Measurements from ENCODE around the gene COL8A1. TPM values are rescaled to one million over a fixed set of nuclear protein-coding genes. Genes with fewer than 3 reads are reported as not detected.
A peak's percentile ranks its signal among the peaks of the same experiment; 100 is the strongest.
"Not testable (repeated sequence)": the region's sequence is repeated elsewhere in the genome, so short reads cannot be mapped to it uniquely, and the experiment has no call there.

The COL8A1 gene
- total RNA-seq (1.0 and 2.4 TPM in 2 replicates), polyA plus RNA-seq (0.41 and 0.61 TPM in 2 replicates)

DNA sequence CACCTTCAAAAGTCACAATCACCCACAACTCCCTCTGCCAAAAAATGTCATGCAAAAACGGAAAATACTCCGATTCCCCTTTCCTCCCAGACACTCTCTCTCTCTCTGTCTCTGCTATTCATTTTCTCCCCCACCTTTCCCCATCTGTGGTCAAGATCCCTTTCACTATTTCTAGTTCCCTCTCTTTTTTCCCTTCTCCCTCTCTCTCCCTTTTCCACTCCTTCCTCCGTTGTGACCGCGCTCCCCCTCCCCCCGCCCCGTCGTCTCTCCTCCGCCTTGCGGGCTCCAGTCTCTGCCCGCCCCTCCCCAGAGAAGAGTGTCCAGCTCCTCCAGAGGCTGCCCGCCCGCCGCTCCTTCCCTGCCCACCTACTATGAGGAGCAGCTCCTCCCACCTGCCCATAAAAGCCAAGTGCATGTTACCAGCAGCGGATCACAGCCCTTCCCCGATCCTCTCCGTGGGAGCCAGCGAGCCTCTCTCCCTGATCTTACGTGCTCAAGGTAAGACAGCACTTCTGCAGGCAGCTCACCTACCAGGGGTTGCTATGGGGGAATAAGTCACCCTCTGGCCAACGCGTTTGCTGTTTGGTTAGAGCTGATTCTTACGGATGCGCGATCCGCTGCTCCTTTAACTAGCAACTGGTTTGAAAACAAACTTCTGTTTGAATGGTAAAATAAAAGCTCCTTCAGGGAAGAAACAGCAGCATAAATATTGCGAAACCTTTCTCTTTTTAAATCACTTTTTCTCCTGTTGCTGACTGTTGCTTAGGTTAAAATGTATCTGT, at the start of gene COL8A1:
Gene COL8A1 (plus strand): TSS at position 428 of the 782 bp plus-strand sequence. CDS start 152,089 bp downstream, outside the sequence.
- DNase-seq (ENCODE audit: low spot score), result no peak
- Histone ChIP-seq H2AFZ (peak within 1 kb of the TSS; percentile 44), H3K27ac (no peak within 1 kb of the TSS)

GRCh38 chr3:99589168-99589567, 49.2 kb upstream of the COL8A1 start:
- not testable (repeated sequence) for H3K27me3 ChIP-seq; H3K79me2 ChIP-seq; H2AFZ ChIP-seq; H3K36me3 ChIP-seq (replicated peaks; ENCODE audit: insufficient read depth, low read depth); H3K4me1 ChIP-seq (ENCODE audit: insufficient read depth); H3K4me3 ChIP-seq; H4K20me1 ChIP-seq (ENCODE audit: insufficient read depth, poor library complexity, severe bottlenecking); H3K9me2 ChIP-seq (replicated peaks; ENCODE audit: insufficient read depth); DNase-seq (ENCODE audit: low spot score); H3K27ac ChIP-seq; H3K9me3 ChIP-seq (ENCODE audit: low read depth); H3K4me2 ChIP-seq
- 32% methylated on average over 4 of the region's 4 CpGs for WGBS (ENCODE audit: low lambda C conversion rate, missing lambda C conversion rate)

More for the DNA sequence above, at the start of gene COL8A1:
- H3K9me3 ChIP-seq (ENCODE audit: low read depth), result no peaks in the 10 kb centered on the region
- no peaks in the 10 kb centered on the region for H4K20me1 ChIP-seq (ENCODE audit: insufficient read depth, poor library complexity, severe bottlenecking)
- WGBS (ENCODE audit: low lambda C conversion rate, missing lambda C conversion rate), result 2% methylated on average over 23 of the region's 26 CpGs
- H3K4me1 ChIP-seq (ENCODE audit: insufficient read depth), result peaks cover 6% of the 10 kb centered on the region
- no peaks in the 10 kb centered on the region for H3K9me2 ChIP-seq (replicated peaks; ENCODE audit: insufficient read depth)
- peak within 1 kb of the TSS; percentile 96 for H3K4me2 ChIP-seq
- no peaks in the 10 kb centered on the region for H3K79me2 ChIP-seq
- H3K4me3 ChIP-seq, result peak within 1 kb of the TSS; percentile 4
- H3K27me3 ChIP-seq, result peaks cover 91% of the 10 kb centered on the region
- no peak for TF ChIP-seq EZH2phosphoT487 (IDR thresholded peaks at IDR 0.05; ENCODE audit: low read depth, severe bottlenecking, unreplicated experiment)
- TF ChIP-seq EZH2 (IDR thresholded peaks at IDR 0.05; ENCODE audit: borderline replicate concordance), result no peak
- TF ChIP-seq, protein P1, sequence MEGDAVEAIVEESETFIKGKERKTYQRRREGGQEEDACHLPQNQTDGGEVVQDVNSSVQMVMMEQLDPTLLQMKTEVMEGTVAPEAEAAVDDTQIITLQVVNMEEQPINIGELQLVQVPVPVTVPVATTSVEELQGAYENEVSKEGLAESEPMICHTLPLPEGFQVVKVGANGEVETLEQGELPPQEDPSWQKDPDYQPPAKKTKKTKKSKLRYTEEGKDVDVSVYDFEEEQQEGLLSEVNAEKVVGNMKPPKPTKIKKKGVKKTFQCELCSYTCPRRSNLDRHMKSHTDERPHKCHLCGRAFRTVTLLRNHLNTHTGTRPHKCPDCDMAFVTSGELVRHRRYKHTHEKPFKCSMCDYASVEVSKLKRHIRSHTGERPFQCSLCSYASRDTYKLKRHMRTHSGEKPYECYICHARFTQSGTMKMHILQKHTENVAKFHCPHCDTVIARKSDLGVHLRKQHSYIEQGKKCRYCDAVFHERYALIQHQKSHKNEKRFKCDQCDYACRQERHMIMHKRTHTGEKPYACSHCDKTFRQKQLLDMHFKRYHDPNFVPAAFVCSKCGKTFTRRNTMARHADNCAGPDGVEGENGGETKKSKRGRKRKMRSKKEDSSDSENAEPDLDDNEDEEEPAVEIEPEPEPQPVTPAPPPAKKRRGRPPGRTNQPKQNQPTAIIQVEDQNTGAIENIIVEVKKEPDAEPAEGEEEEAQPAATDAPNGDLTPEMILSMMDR (IDR thresholded peaks at IDR 0.05; ENCODE audit: poor library complexity), result no peak
- H3K36me3 ChIP-seq (replicated peaks; ENCODE audit: insufficient read depth, low read depth), result no peaks in the 10 kb centered on the region

- H3K4me2 ChIP-seq, result no peak overlapping the region
- H3K9me2 ChIP-seq (replicated peaks; ENCODE audit: insufficient read depth), result no peaks in the 10 kb centered on the region
- no peak overlapping the region for H3K4me3 ChIP-seq
- no peaks in the 10 kb centered on the region for H4K20me1 ChIP-seq (ENCODE audit: insufficient read depth, poor library complexity, severe bottlenecking)
- H3K4me1 ChIP-seq (ENCODE audit: insufficient read depth), result no peaks in the 10 kb centered on the region
- H3K79me2 ChIP-seq, result no peaks in the 10 kb centered on the region
- TF ChIP-seq, protein P1 (IDR thresholded peaks at IDR 0.05; ENCODE audit: poor library complexity), result no peak
- no peak for TF ChIP-seq EZH2 (IDR thresholded peaks at IDR 0.05; ENCODE audit: borderline replicate concordance)
- TF ChIP-seq EZH2phosphoT487 (IDR thresholded peaks at IDR 0.05; ENCODE audit: low read depth, severe bottlenecking, unreplicated experiment), result no peak
- H2AFZ ChIP-seq, result no peak overlapping the region
- 87% methylated on average over 5 of the region's 5 CpGs for WGBS (ENCODE audit: low lambda C conversion rate, missing lambda C conversion rate)
- no peaks in the 10 kb centered on the region for H3K9me3 ChIP-seq (ENCODE audit: low read depth)
- H3K27ac ChIP-seq, result no peak overlapping the region
- H3K27me3 ChIP-seq, result no peaks in the 10 kb centered on the region
- H3K36me3 ChIP-seq (replicated peaks; ENCODE audit: insufficient read depth, low read depth), result no peaks in the 10 kb centered on the region
- DNase-seq (ENCODE audit: low spot score), result no peak
Observed at GRCh38 chr3:99599894-99600293, 38.5 kb upstream of the COL8A1 start.

DNA sequence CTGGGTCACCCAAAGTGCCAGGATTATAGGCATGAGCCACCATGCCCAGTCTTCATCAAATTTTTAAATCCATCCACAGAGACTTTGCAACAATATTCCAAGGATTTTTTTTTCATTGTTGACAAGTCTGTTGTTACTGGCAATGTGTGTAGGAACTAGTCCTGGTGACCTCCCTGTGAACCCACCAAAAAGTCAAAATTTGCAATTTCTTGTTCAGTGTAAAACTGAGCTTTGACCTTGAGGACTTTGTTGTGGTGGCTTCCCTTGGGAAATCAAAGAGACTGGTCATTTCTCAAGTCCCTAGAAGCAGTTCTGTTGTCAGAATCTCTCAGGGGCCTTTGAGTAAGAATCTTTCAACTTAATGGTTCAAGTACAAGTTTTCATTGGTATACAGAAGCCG, 36.9 kb upstream of the COL8A1 start:
- no peaks in the 10 kb centered on the region for H3K36me3 ChIP-seq (replicated peaks; ENCODE audit: insufficient read depth, low read depth)
- no peaks in the 10 kb centered on the region for H4K20me1 ChIP-seq (ENCODE audit: insufficient read depth, poor library complexity, severe bottlenecking)
- H3K79me2 ChIP-seq, result no peaks in the 10 kb centered on the region
- no peak overlapping the region for H2AFZ ChIP-seq
- H3K9me2 ChIP-seq (replicated peaks; ENCODE audit: insufficient read depth), result no peaks in the 10 kb centered on the region
- H3K27ac ChIP-seq, result no peak overlapping the region
- TF ChIP-seq, protein P1 (IDR thresholded peaks at IDR 0.05; ENCODE audit: poor library complexity), result no peak
- TF ChIP-seq EZH2phosphoT487 (IDR thresholded peaks at IDR 0.05; ENCODE audit: low read depth, severe bottlenecking, unreplicated experiment) (no peak), EZH2 (IDR thresholded peaks at IDR 0.05; ENCODE audit: borderline replicate concordance) (no peak)
- DNase-seq (ENCODE audit: low spot score), result no peak
- no peaks in the 10 kb centered on the region for H3K27me3 ChIP-seq
- WGBS (ENCODE audit: low lambda C conversion rate, missing lambda C conversion rate), result 97% methylated on average over 1 of the region's 1 CpG
- no peak overlapping the region for H3K4me2 ChIP-seq
- no peaks in the 10 kb centered on the region for H3K4me1 ChIP-seq (ENCODE audit: insufficient read depth)
- no peak overlapping the region for H3K4me3 ChIP-seq
- no peaks in the 10 kb centered on the region for H3K9me3 ChIP-seq (ENCODE audit: low read depth)
